ENCODE data around the gene CXorf38. TPM values are rescaled to one million over a fixed set of nuclear protein-coding genes. Genes with fewer than 3 reads are reported as not detected.

CXorf38 gene
- total RNA-seq, 1 experiment from 2014 or later, result 10.5 TPM

DNA sequence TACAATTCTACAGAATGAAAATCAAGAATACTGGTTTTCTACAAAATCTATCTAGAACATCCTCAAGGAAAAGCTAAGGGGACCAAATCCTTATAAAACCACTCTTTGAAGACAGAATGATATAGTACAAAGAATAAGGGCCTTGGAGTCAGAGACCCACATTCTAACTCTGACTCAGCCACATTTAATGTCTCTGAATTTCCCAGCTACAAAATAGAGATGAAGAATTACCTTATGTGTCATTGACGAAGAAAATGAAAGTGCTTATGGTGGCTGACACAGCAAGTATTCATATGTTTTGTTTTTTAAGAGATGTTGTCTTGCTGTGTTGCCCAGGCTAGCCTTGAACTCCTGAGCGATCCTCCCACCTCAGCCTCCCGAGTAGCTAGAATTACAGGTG, 35.9 kb upstream of the CXorf38 start:
- no peak overlapping the region for H3K23ac ChIP-seq (ENCODE audit: insufficient read length, low read depth, low read length)
- no peak overlapping the region for H4K8ac ChIP-seq (replicated peaks; ENCODE audit: insufficient read length, low read depth, low read length)
- H3K9ac ChIP-seq (ENCODE audit: extremely low read depth, insufficient read length, low read length), result no peak overlapping the region
- Mint-ChIP-seq H3K9me3 (peaks cover 43 to 44% of the 10 kb centered on the region in 2 experiments), H3K27ac (no peak overlapping the region), H3K27me3 (ENCODE audit: low read depth) (no peaks in the 10 kb centered on the region), H3K4me3 (no peak overlapping the region), H3K4me1 (peaks cover 0 to 7% of the 10 kb centered on the region in 2 experiments; a peak in 3 of 4 replicates), H3K36me3 (ENCODE audit: insufficient read depth in 1 of 3, low read depth in 3 of 3) (peaks cover 36 to 86% (median 79%) of the 10 kb centered on the region in 3 experiments)
- no peak overlapping the region for H3K27ac ChIP-seq (ENCODE audit: insufficient read length, low read depth, low read length)
- no peaks in the 10 kb centered on the region for H3K79me1 ChIP-seq (ENCODE audit: insufficient read depth, low read depth, low read length, poor library complexity, severe bottlenecking)
- H3K23me2 ChIP-seq (ENCODE audit: insufficient read length, low read depth, low read length, poor library complexity, severe bottlenecking), result no peaks in the 10 kb centered on the region
- H3K14ac ChIP-seq (ENCODE audit: insufficient read depth, low read length), result no peak overlapping the region
- no peaks in the 10 kb centered on the region for H3K4me1 ChIP-seq (ENCODE audit: insufficient read depth, low read length)
- H3T11ph ChIP-seq (ENCODE audit: low read length), result no peak overlapping the region
- no peak overlapping the region for H3K18ac ChIP-seq (ENCODE audit: insufficient read length, low read depth, low read length)
- H3K4ac ChIP-seq (ENCODE audit: low read depth, low read length), result no peak overlapping the region
- no peak overlapping the region for H2AK5ac ChIP-seq (ENCODE audit: insufficient read length, low read length)
- no peak overlapping the region for H2BK15ac ChIP-seq (ENCODE audit: low read depth, low read length)
- no peak overlapping the region for H4K91ac ChIP-seq (ENCODE audit: insufficient read length, low read depth, low read length)
- no peak overlapping the region for H2BK5ac ChIP-seq (ENCODE audit: insufficient read length, low read length)
- WGBS (ENCODE audit: extremely low coverage, insufficient read length, low lambda C conversion rate), result no CpG with 5 or more reads among the region's 3 CpGs
- H3K9me3 ChIP-seq (ENCODE audit: control insufficient read depth, low read depth, low read length), result no peaks in the 10 kb centered on the region
- H3K79me2 ChIP-seq (ENCODE audit: insufficient read depth, low read length), result no peaks in the 10 kb centered on the region
- TF ChIP-seq CTCF (conservative IDR thresholded peaks at IDR 0.05), result no peak
- no peak overlapping the region for H4K5ac ChIP-seq (ENCODE audit: insufficient read length, low read depth, low read length)
- H3K27me3 ChIP-seq (ENCODE audit: insufficient read depth, low read length), result no peaks in the 10 kb centered on the region
- DNase-seq, result no peak
- H4K20me1 ChIP-seq (ENCODE audit: control insufficient read depth, insufficient read depth, insufficient read length), result no peaks in the 10 kb centered on the region
- no peak overlapping the region for H3K56ac ChIP-seq (ENCODE audit: insufficient read length, low read depth, low read length)
- H2BK20ac ChIP-seq (ENCODE audit: low read depth, low read length, poor library complexity, severe bottlenecking), result no peak overlapping the region
- no peak overlapping the region for H3K4me2 ChIP-seq (ENCODE audit: insufficient read depth, insufficient read length, low read length)
- no peak overlapping the region for H2BK12ac ChIP-seq (ENCODE audit: insufficient read length, low read depth, low read length)
- H2AFZ ChIP-seq (ENCODE audit: low read length), result no peak overlapping the region
- no peak overlapping the region for H2BK120ac ChIP-seq (ENCODE audit: low read depth, low read length, poor library complexity, severe bottlenecking)
